ENCODE data around the gene IPO4. TPM values are rescaled to one million over a fixed set of nuclear protein-coding genes. Genes with fewer than 3 reads are reported as not detected.

IPO4 gene
- total RNA-seq, 1 donor from 2014 or later: 24.4 TPM

DNA sequence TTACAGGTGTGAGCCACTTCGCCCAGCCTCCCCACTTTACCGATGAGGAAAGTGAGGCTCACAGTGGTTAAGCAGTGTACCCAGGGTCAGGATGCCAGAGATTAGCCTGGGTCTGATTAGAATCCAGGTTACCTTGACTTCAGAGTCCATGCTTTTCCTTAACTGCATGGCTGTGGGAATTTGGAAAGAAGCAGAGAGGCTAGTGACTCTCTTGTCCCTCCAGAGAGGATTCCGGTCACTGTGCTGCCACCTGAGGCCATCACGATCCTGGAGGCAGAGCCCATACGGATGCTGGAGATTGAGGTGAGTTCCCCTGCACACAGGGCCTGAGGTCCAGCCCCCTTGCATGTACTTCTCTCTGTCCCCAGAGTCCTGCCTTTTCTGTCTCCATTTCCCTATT is 12.0 kb downstream of the IPO4 start:
- DNase-seq (ENCODE audit: low read depth in 2 of 2): no peak

DNA sequence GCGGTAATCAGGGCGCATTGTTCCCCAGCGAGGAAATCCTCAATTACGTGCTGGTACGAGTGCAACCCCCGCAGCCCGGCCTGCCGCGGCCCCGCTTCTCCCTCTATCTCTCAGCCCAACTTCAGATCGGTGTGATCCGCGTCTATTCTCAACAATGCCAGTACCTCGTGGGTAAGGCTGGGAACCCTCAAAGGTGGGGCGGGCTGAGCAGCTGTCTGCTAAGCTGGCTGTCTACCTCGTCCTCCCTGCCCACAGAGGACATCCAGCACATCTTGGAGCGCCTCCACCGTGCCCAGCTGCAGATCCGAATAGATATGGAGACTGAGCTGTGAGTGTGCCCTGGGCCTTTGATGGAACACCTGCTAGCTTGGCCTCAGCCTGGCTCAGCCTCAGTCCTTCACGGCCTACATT is 15.7 kb downstream of the IPO4 start:
- no peak for DNase-seq (ENCODE audit: low read depth in 2 of 2)

DNA sequence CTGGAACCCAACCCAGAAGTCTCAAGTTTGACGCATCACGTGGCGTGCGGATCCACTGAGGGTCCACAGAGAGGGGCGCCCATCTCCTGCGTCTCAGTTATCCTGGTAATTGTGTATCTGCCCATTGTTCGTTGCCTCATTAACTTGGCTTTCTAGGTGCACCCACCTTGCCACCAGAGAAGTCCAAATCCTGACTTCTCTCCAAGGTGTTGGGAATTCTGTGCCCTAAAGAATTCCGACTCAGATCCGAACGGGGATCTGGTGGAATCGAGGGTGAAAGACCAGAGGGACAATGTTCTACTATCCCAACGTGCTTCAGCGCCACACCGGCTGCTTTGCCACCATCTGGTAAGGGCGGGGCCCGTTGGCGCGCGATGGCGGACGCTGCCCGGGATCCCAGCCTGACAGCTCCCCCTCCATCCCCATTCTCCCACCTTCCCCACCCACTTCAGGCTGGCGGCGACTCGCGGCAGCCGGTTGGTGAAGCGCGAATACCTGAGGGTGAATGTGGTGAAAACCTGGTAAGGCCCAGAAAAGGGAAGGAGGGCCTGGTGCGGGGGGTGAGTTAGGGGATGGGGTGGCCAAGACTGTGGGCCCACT is 16.3 kb downstream of the IPO4 start:
- no peak for DNase-seq (ENCODE audit: low read depth in 2 of 2)

DNA sequence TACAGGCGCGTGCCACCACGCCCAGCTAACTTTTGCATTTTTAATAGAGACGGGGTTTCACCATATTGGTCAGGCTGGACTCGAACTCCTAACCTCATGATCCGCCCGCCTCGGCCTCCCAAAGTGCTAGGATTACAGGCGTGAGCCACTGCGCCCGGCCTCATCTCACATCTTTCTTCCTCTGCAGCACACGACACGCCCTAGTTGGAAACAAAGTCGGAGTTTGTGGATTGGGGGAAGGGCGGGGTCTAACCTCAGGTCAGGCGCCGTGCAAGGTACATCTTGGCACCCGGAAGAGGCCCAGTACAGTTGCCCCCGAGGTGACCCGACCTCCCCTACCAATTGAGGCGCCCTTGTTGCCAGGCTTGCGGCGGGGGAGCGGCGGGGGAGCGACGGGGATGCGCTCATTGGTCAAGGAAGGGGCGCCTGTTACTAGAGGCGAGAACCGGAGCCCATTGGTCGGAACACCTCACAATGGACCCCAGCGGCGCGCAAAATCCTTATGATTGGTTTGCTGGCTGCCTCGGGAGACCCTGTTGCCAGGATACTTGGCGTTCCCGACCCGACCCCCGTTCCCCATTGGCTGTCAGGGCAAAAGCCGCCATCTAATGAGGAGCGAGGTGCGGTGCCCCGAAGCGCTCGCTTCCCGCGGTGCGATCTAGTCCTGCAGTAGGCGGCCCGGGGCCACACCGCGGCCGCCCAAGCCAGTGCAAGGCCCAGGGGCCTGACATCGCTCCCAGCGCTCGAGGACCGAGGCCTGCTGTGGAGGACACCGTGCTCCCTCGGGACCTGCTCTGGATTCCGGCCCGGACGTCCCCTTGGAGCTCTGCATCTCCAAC is 17.0 kb downstream of the IPO4 start, which contains the start of gene REC8:
REC8 (plus strand) TSS at position 659 of the 839 bp plus-strand sequence. CDS start 473 bp downstream, outside the sequence.
- DNase-seq (ENCODE audit: low read depth in 2 of 2): peak; percentile 79 to 83

DNA sequence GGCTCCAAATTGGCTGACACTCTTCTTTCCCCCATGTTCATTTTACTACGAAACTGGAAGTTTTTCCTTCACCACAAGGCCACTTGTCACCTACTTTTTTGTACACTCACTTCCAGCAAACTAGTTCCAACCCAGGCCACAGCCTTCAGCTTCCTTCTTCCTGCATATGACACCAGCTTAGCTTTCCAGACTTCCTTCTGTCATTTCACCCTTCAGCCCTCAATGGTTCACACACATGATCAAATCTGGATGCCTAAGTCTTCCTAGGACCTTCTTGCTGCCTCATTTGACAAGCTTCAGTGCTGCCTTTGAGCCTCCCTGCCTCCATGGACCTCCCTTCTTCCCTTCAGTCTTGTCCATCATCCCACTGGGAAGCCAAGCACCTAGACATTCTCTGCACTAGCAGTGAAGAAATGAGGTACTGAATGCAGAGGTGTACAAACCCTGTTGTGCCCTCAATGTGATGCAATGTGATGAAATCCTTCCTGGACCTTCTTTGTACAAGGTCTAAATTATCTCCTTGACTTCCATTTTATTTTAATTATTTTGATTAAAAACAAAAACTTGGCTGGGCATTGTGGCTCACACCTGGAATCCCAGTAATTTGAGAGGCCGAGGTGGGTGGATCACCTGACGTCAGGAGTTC is 21.0 kb downstream of the IPO4 start:
- no peak for DNase-seq (ENCODE audit: low read depth in 2 of 2)

DNA sequence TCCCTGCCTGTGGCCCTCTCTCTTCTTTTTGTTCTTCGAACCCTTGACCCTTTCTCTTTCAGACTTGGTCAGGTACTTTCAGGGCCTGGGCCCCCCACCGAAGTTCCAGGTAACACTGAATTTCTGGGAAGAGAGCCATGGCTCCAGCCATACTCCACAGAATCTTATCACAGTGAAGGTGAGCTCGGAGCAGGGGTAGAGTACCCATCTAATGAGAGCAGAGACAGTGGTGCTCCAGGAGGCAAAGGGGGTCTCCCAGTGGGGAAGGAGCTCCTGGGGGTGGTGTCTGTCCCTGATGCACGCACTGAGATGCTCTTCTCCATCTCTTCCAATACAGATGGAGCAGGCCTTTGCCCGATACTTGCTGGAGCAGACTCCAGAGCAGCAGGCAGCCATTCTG is 22.8 kb downstream of the IPO4 start:
- no peak for DNase-seq (ENCODE audit: low read depth in 2 of 2)

DNA sequence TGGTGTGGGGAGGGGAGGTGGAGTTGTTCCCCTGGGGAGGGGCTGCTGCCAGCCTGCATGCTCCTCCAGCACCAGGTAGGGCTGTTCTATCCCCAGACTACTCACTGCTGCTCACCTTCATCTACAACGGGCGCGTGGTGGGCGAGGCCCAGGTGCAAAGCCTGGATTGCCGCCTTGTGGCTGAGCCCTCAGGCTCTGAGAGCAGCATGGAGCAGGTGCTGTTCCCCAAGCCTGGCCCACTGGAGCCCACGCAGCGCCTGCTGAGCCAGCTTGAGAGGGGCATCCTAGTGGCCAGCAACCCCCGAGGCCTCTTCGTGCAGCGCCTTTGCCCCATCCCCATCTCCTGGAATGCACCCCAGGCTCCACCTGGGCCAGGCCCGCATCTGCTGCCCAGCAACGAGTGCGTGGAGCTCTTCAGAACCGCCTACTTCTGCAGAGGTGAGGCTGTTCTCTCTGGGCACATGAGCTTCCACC is 24.1 kb downstream of the IPO4 start:
- DNase-seq (ENCODE audit: low read depth in 2 of 2): no peak

DNA sequence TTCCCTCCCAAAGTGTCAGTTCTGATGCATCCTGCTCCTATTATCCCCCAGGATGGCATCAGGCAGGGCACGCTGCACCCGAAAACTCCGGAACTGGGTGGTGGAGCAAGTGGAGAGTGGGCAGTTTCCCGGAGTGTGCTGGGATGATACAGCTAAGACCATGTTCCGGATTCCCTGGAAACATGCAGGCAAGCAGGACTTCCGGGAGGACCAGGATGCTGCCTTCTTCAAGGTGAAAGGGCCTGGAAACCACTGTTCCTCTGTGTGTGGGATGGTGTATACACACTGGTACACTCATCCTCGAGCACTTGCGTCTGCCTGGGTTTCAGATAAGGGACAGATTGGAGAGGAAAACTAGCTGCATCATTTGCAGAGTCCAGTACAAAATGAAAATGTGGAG is 26.5 kb downstream of the IPO4 start:
- peak in 1 of 2 donors; percentile 56 for DNase-seq (ENCODE audit: low read depth in 2 of 2)

DNA sequence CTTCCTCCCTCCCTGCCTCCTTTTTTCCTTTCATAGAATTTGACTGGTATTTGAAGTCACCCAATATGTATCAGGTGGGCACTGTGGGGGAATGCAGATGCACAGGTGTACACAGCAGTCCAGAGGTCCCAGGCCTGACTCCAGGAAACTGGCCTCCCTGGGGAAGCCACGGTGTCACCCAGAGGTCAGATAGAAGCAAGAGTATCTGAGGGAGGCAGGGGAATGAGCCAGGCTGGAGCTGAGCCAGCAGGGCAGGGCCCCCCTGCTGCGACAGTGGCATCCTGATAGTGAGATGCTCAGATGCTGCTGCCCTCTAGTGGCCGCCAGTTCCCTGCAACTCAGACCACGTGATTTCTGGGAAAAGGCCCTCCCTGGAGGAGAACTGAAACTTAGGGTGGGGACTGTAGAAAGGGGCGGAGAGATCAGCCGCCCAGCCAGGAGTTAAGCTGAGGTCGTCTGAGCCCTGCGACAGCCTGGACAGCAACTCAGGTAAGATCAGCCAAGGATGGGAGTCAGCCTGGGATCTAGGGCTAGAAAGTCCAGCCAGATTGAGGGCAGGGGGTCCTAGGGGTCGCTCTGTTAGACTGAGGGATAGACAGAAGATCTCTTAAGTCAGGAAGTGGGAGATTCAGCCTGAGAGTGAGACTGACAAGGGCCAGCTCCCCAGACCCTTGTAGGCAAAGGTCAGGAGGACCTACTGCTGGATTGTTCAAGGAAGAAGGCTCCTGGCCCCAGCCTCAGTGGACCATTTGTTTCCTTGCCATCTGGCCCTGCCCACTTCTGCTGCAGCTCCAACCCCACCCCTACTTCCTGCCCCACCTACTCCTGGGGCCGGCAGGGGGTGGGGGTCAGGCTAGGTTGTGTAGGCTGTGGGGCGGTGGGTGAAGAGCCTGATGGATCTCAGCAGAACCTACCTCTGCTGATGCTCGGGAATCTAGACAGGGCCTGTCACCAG is 27.5 kb downstream of the IPO4 start, which contains the start of gene IRF9:
IRF9 (plus strand) TSS at position 416 of the 955 bp plus-strand sequence. CDS start 880 bp downstream, outside the sequence.
- DNase-seq (ENCODE audit: low read depth in 2 of 2): peak; percentile 94 to 95

DNA sequence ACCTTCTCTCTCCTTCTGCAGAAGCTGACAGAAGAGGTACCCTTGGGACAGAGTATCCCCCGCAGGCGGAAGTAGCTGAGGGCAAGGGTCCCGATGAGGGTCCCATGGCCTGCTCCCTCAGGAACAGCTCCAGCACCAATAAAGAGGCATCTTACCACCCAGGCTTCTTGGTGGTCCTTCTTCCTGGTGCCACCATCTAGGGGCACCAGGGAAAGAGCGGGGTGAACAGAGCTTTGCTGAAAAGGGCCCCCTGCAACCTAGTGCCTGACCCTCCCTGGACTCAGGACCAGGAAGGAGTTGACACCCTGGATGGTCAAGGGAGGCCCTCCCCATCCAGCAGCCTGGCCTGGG is 28.1 kb downstream of the IPO4 start:
- no peak for DNase-seq (ENCODE audit: low read depth in 2 of 2)

DNA sequence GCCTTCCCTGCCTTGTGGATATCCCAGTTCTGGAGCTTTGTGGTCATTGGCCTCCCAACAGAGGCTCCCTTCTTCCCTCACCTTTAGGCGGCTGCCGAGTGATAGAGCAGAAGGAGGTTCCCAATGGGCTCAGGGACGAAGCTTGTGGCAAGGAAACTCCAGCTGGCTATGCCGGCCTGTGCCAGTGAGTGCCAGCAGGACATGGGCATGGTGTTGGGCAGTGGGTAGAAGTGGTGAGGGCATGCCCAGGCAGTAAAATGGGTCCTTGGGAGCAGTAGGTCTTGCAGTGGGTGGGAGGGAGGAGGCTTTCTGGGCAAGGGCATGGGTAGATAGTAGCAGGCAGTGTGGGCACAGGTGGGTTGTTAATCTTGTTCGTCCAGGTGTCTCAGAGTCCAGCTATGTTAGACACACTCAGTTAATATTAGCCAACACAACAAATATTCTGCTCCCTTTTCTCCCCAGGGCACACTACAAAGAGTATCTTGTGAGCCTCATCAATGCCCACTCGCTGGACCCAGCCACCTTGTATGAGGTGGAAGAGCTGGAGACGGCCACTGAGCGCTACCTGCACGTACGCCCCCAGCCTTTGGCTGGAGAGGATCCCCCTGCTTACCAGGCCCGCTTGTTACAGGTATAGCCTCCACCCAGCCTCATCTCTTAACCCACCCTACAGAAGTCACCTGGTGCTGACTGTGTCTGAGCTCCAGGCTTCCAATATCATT is 28.7 kb downstream of the IPO4 start:
- DNase-seq (ENCODE audit: low read depth in 2 of 2): no peak

DNA sequence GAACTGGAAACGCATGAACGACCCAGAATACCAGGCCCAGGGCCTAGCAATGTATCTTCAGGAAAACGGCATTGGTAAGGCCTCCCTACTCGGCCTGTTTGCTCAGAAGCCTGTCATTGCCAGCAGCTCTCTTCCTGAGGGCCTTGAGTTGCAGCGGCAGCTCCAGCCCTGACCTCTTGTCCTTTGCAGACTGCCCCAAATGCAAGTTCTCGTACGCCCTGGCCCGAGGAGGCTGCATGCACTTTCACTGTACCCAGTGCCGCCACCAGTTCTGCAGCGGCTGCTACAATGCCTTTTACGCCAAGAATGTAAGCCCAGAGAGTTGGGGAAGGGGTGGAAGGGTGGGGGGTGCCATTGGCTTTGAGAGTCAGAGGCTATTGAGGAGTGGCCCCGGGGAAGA is 31.3 kb downstream of the IPO4 start:
- DNase-seq (ENCODE audit: low read depth in 2 of 2): no peak

DNA sequence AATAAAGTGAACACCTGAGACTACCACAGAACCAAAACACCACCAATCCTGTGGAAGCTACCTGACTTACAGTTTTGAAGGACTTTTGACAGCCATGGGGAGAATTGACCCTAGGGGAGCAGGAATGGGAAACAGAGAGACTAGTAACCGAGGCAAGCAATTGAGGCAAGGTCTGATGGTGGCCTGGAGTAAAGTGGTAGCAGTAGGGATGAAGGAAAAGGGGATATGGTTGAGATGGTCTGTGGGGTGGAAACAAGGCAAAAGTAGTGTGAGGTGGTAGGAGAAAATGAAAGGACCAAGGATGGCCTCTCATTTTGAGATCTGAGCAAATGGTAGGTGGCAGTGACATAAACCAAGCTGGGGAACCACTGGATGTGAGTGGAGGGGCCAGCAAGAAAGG is 31.8 kb downstream of the IPO4 start:
- no peak for DNase-seq (ENCODE audit: low read depth in 2 of 2)

DNA sequence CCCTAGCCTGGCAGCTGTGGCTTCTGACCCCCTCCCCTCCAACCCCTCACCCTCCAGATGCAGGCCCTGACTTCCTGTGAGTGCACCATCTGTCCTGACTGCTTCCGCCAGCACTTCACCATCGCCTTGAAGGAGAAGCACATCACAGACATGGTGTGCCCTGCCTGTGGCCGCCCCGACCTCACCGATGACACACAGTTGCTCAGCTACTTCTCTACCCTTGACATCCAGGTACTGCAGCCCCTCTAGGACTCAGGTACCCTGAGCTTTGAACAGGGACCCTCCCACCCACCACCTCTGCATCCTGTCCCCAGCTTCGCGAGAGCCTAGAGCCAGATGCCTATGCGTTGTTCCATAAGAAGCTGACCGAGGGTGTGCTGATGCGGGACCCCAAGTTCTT is 33.5 kb downstream of the IPO4 start:
- no peak for DNase-seq (ENCODE audit: low read depth in 2 of 2)

DNA sequence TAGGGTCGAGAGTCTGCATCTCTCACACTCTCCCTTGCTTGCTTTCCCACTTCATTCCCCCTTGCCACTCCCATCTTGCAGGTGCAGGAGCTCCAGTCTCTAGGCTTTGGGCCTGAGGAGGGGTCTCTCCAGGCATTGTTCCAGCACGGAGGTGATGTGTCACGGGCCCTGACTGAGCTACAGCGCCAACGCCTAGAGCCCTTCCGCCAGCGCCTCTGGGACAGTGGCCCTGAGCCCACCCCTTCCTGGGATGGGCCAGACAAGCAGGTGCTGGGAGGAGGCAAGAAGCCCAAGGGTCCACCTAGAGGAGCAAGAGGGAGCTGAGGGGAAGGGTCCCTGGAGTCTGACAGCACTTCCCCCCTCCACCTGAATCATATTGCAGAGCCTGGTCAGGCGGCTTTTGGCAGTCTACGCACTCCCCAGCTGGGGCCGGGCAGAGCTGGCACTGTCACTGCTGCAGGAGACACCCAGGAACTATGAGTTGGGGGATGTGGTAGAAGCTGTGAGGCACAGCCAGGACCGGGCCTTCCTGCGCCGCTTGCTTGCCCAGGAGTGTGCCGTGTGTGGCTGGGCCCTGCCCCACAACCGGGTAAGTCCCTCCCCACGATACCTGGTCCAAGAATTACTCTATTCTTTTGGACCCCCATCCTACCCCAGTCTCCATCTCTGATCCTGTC is 37.1 kb downstream of the IPO4 start:
- no peak for DNase-seq (ENCODE audit: low read depth in 2 of 2)

DNA sequence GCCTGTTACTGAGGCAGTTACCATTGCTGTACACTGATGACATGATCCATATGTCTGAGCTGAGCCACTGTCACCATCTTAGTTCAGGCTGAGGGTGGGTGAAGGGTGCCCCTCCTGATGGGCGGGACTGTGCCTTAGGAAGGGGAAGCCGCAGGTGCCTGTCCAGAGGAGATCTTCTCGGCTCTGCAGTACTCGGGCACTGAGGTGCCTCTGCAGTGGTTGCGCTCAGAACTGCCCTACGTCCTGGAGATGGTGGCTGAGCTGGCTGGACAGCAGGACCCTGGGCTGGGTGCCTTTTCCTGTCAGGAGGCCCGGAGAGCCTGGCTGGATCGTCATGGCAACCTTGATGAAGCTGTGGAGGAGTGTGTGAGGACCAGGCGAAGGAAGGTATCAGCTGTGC is 37.6 kb downstream of the IPO4 start:
- DNase-seq (ENCODE audit: low read depth in 2 of 2): no peak

DNA sequence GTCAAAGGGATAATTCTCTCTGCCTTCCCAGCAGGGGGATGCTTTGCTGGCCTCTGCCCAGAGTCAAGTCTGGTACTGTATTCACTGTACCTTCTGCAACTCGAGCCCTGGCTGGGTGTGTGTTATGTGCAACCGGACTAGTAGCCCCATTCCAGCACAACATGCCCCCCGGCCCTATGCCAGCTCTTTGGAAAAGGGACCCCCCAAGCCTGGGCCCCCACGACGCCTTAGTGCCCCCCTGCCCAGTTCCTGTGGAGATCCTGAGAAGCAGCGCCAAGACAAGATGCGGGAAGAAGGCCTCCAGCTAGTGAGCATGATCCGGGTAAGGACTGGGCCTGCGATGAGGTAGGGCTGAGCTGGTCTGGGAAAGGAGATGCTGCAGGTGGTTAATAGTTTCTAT is 38.0 kb downstream of the IPO4 start:
- no peak for DNase-seq (ENCODE audit: low read depth in 2 of 2)

DNA sequence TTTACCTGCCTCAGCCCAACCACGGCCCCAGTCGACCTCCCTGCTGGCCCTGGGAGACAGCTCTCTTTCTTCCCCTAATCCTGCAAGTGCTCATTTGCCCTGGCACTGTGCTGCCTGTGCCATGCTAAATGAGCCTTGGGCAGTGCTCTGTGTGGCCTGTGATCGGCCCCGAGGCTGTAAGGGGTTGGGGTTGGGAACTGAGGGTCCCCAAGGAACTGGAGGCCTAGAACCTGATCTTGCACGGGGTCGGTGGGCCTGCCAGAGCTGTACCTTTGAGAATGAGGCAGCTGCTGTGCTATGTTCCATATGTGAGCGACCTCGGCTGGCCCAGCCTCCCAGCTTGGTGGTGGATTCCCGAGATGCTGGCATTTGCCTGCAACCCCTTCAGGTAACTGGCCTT is 38.6 kb downstream of the IPO4 start:
- no peak for DNase-seq (ENCODE audit: low read depth in 2 of 2)

DNA sequence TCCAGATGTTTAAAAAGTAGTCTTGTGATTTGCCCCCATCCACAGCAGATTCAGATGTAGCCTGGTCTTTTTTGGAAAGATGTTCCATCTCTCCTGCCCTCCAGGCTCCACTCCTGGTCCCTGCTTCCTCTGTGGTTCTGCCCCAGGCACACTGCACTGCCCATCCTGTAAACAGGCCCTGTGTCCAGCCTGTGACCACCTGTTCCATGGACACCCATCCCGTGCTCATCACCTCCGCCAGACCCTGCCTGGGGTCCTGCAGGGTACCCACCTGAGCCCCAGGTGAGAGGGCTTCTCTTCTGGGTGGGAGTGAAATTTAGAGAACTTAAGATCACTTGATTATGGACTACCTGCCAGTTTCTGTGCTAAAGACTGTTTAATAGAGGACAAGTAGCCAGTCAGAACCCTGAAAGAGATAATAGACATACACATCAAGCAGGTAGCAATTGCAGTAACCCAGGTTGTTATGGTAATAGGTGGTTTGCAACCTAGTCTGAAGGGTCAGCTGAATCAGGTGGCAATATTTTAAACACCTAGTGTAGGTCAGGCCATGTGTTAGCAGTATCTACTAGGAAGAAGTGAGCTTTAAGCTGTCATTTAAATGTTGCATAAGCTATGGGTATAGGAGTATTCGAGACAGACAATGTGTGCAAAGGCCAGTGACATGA is 39.2 kb downstream of the IPO4 start:
- DNase-seq (ENCODE audit: low read depth in 2 of 2): no peak
